Measurements from ENCODE around the gene MGAT2. TPM values are rescaled to one million over a fixed set of nuclear protein-coding genes. Genes with fewer than 3 reads are reported as not detected.

The MGAT2 gene
- total and polyA plus RNA-seq, 2 of the 4 experiments (the other 2 are of a cell fraction), result 36.6 to 67.6 TPM

DNA sequence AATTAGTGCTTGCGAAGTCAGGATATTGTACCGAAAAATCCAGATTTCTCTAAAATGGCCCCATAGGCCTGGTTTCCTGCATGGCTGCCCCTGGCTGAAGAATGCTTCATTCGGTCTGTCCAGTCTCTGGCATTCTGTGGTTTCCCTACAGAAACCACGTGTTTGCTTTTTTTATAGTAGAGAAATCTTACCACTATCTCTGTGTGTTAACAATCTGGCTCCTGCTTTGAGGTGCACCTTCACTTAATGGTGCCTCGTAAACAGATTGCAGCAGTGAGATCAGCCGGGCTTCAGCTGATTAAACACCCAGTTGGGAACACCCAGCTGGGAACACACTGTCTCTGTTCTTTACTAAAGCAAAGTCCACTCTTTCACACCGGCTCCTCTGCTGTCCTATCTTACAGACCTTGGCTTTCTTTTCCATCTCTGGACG, 21.1 kb downstream of the MGAT2 start:
- H3K79me1 ChIP-seq (ENCODE audit: low read depth in 1 of 2, low read length in 2 of 2), result peaks cover 39 to 59% of the 10 kb centered on the region in 2 experiments
- no peak overlapping the region for H3K18ac ChIP-seq (ENCODE audit: low read depth, low read length)
- H2BK5ac ChIP-seq (ENCODE audit: low read depth, low read length, poor library complexity, severe bottlenecking), result no peak overlapping the region
- CTCF ChIA-PET, result interaction anchor here (0.6 kb wide), 1 partner anchor 13 kb away, joined by 5 read pairs; no protein-coding TSS in a partner anchor
- no peak overlapping the region for H2BK20ac ChIP-seq (ENCODE audit: low read depth, low read length)
- H3K9me1 ChIP-seq (ENCODE audit: insufficient read depth, low read length), result peaks cover 7% of the 10 kb centered on the region
- TF ChIP-seq, protein P1, sequence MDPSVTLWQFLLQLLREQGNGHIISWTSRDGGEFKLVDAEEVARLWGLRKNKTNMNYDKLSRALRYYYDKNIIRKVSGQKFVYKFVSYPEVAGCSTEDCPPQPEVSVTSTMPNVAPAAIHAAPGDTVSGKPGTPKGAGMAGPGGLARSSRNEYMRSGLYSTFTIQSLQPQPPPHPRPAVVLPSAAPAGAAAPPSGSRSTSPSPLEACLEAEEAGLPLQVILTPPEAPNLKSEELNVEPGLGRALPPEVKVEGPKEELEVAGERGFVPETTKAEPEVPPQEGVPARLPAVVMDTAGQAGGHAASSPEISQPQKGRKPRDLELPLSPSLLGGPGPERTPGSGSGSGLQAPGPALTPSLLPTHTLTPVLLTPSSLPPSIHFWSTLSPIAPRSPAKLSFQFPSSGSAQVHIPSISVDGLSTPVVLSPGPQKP (IDR thresholded peaks at IDR 0.05; ENCODE audit: borderline replicate concordance, low read depth, low read length), result no peak
- TF ChIP-seq MXI1 (IDR thresholded peaks at IDR 0.05; ENCODE audit: borderline replicate concordance, low read depth, low read length), result no peak
- TF ChIP-seq RAD21 (IDR thresholded peaks at IDR 0.05; ENCODE audit: low read length), result no peak
- TF ChIP-seq CHD1 (IDR thresholded peaks at IDR 0.05; ENCODE audit: low read depth, low read length), result no peak
- TF ChIP-seq POLR2A (IDR thresholded peaks at IDR 0.05; ENCODE audit: low read depth, low read length), result no peak
- TF ChIP-seq FOS (IDR thresholded peaks at IDR 0.05; ENCODE audit: low read depth, low read length), result no peak
- no peak for TF ChIP-seq MAZ (IDR thresholded peaks at IDR 0.05; ENCODE audit: borderline replicate concordance, low read depth, low read length)
- TF ChIP-seq MAFK (IDR thresholded peaks at IDR 0.05; ENCODE audit: low read depth, low read length), result no peak
- TF ChIP-seq NFE2L2 (IDR thresholded peaks at IDR 0.05; ENCODE audit: low read depth, low read length), result no peak
- TF ChIP-seq SMC3 (IDR thresholded peaks at IDR 0.05; ENCODE audit: low read depth, low read length), result no peak
- TF ChIP-seq CEBPB (IDR thresholded peaks at IDR 0.05; ENCODE audit: low read depth, low read length), result no peak
- no peak for TF ChIP-seq RFX5 (IDR thresholded peaks at IDR 0.05; ENCODE audit: low read depth, low read length)
- no peak for TF ChIP-seq RCOR1 (IDR thresholded peaks at IDR 0.05; ENCODE audit: insufficient replicate concordance, low read length)
- WGBS, 2 experiments (ENCODE audit: extremely low coverage in 2 of 2, insufficient read length in 1 of 2), result 80% methylated on average over 4 of the region's 8 CpGs; no CpG with 5 or more reads in 1 of the 2 experiments
- DNase-seq (peak; percentile 48), ATAC-seq (ENCODE audit: low read depth) (peak; percentile 82)
- no TSS peak for BruUV-seq (replicated peaks)
- H2AFZ ChIP-seq (replicated peaks; ENCODE audit: low read length, poor library complexity), result no peak overlapping the region
- H3K4me1 ChIP-seq (ENCODE audit: control insufficient read depth, insufficient read depth, low read length), result peaks cover 2% of the 10 kb centered on the region; the same call in 1 of the 2 replicates
- no peaks in the 10 kb centered on the region for H3K27me3 ChIP-seq (ENCODE audit: control insufficient read depth, insufficient read depth, low read length)
- no peak overlapping the region for H4K8ac ChIP-seq (ENCODE audit: low read depth in 2 of 2, low read length in 2 of 2)
- no peak overlapping the region for H2BK15ac ChIP-seq (ENCODE audit: low read depth, low read length)
- H3K27ac ChIP-seq (ENCODE audit: insufficient read depth, low read length), result no peak overlapping the region
- no peak overlapping the region for H3K4me3 ChIP-seq (ENCODE audit: insufficient read depth, low read depth, low read length)
- H2BK120ac ChIP-seq (ENCODE audit: low read depth, low read length), result no peak overlapping the region
- POLR2A ChIA-PET (ENCODE audit: unreplicated experiment), result no interaction called here
- intact Hi-C loops (cut with micrococcal nuclease) (no loop called here), in situ Hi-C loops (cut with MboI; ENCODE audit: low sequenced_read_pairs) (no loop called here), dilution Hi-C loops (cut with HindIII; ENCODE audit: low sequenced_read_pairs, unreplicated experiment) (no loop called here)
- no peak overlapping the region for H3K4ac ChIP-seq (ENCODE audit: low read depth, low read length)
- no peak overlapping the region for H3K9ac ChIP-seq (ENCODE audit: low read depth, low read length)
- no peaks in the 10 kb centered on the region for H3K9me3 ChIP-seq (ENCODE audit: control insufficient read depth, insufficient read depth, low read length)
- no peak overlapping the region; the same call in 1 of the 2 replicates for H3K4me2 ChIP-seq (ENCODE audit: low read depth, low read length)
- H3K14ac ChIP-seq (replicated peaks; ENCODE audit: low read depth, low read length), result no peak overlapping the region
- no peak overlapping the region for H2AK5ac ChIP-seq (ENCODE audit: low read depth, low read length)
- H4K91ac ChIP-seq (ENCODE audit: insufficient read depth, low read depth, low read length), result no peak overlapping the region
- no peak overlapping the region for H4K5ac ChIP-seq (ENCODE audit: low read depth, low read length)
- H3K36me3 ChIP-seq (ENCODE audit: control insufficient read depth, insufficient read depth, low read length), result peaks cover 11% of the 10 kb centered on the region
- H3K56ac ChIP-seq (ENCODE audit: extremely low read depth, insufficient read depth, low read length), result no peak overlapping the region
- no peak overlapping the region for H3K23ac ChIP-seq (ENCODE audit: low read depth, low read length)
- peaks cover 17% of the 10 kb centered on the region for H4K20me1 ChIP-seq (ENCODE audit: insufficient read depth, low read length)
- no peak overlapping the region for H2AK9ac ChIP-seq (replicated peaks; ENCODE audit: low read depth, low read length, poor library complexity)

All from IMR-90 (cell line).